ENCODE results near the gene ASB10.

Gene ASB10

GRCh38 chr7:151186640-151187408 lies at the start of gene ASB10:
ASB10 (minus strand) TSS chr7:151187250; CDS start chr7:151187130, 120 bp downstream.
- no peak for DNase-seq

DNA sequence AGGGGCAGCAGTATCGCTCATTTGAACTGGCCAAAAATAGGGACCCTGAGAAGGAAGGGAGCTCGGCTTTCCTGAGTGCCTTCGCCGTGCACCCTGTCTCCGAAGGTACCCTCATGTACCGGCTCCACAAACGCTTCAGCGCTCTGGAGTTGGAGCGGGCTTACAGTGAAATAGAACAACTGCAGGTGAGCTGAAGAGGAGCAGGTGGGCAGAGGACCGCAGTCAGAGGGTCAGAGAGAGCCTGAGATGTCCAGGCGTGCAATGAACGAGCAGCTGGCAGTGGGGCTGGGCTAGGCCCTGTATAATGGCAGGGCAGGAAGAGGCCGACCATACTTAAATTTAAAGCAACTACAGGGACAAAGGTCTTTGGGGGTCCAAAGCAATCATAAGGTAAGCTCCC lies 49.4 kb upstream of the ASB10 start:
- DNase-seq: no peak

GRCh38 chr7:151235091-151235787 lies 48.2 kb upstream of the ASB10 start:
- no peak for DNase-seq

DNA sequence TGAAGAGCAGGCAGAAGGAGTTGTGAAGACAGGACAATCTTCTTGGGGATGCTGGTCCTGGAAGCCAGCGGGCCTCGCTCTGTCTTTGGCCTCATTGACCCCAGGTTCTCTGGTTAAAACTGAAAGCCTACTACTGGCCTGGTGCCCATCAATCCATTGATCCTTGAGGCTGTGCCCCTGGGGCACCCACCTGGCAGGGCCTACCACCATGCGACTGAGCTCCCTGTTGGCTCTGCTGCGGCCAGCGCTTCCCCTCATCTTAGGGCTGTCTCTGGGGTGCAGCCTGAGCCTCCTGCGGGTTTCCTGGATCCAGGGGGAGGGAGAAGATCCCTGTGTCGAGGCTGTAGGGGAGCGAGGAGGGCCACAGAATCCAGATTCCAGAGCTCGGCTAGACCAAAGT lies 46.8 kb upstream of the ASB10 start:
- DNase-seq: no peak

DNA sequence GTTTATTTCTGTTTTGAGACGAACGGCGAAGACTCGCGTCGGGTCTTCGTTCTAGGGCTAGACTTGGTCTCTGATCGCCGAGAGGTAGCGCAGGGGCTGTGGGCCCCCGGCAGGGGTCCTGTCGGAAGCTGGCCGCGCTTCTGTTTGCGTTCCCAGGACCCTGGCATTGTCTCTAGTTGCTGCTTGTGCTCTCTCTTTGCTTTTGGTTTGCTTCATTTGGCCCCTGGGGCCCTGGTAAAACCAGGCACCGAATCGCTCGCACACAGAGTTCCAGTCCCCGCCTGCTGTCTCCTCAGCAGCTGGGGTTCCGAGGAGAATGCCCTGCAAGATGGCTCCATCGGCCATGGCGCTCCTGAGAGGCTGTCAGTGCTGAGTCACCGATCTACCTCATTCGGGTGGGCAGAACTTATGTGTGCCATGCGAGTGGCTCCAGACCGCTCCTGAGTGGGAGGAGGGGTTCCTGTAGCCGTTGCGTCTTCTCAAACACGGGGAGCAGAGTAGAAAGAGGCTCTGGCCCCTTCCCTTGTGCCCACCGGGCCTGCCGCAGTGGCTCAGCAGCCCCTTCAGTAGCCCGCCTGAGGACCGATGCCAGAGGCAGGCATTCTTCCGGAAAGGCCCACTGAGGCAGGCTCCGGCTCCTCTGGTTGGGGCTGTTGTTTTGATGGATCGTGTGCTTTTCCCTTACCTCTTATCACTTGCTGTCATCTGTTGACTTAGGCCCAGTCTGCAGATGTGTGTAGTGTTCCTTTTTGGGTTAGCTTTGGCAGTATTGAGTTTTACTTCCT lies 46.1 kb upstream of the ASB10 start:
- peak; percentile 84 for DNase-seq

- DNase-seq: peak; percentile 90
These were observed 45.3 kb upstream of the ASB10 start, which contains the start of gene CHPF2 for GRCh38 chr7:151232091-151232916. CHPF2 (plus strand) TSS chr7:151232483; CDS start chr7:151234012, 1,529 bp downstream.

- no peak for DNase-seq
These were observed 44.0 kb upstream of the ASB10 start for GRCh38 chr7:151231080-151231479.

GRCh38 chr7:151229249-151229648 lies 42.2 kb upstream of the ASB10 start:
- DNase-seq: no peak

- no peak for DNase-seq
These were observed 41.2 kb upstream of the ASB10 start for GRCh38 chr7:151228024-151228866.

GRCh38 chr7:151226875-151227782 lies 40.1 kb upstream of the ASB10 start, which contains the start of gene ABCF2:
ABCF2 (minus strand) TSS chr7:151227205; CDS start chr7:151226458, 747 bp downstream.
- DNase-seq: peak; percentile 96

- DNase-seq: no peak
These were observed 39.5 kb upstream of the ASB10 start for GRCh38 chr7:151226560-151226874.

DNA sequence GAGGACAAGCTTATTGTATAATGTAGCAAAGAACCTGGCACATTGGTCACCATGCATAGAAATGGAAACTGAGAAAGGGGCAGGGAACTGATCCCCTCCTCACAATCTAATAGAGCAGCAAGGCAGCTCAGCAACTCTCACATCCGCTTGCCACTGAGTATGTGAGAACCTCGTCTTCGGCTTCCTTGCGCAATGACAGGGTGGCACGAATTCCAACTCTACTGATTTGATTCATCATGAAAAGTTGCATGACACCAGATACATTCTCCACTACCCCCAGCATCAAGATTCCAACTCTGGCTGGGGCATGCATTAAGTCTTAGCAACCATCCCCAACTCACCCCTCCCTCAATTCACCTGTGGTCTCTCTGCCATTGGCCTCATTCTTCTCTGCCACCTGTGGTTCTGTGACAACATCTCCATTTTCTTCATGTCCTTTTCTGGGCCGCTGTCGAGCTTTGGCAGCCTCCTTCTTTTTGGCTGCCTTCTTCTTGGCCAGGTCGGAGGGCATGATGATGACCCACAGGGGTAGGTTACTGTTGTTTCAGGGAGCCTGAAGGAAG lies 39.0 kb upstream of the ASB10 start:
- DNase-seq: no peak

DNA sequence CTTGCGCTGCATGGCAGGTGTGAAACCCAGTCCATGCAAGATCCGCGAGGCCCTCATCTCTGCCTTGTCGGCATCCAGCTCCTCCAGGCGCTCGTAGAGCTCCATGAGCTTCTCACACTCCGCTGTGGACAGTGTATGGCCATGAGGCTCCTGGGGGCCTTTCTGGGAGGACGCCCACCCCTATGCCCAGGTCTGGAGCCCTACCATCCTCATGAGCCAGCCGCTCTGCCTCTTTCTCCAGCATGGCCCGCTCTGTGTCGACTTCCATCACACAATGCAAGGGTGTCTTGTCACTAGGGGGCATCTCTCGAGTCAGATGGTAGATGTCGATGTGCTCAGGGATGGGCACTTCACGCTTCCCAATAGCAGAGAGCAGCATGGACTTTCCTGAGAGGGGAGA lies 36.7 kb upstream of the ASB10 start:
- DNase-seq: no peak

DNA sequence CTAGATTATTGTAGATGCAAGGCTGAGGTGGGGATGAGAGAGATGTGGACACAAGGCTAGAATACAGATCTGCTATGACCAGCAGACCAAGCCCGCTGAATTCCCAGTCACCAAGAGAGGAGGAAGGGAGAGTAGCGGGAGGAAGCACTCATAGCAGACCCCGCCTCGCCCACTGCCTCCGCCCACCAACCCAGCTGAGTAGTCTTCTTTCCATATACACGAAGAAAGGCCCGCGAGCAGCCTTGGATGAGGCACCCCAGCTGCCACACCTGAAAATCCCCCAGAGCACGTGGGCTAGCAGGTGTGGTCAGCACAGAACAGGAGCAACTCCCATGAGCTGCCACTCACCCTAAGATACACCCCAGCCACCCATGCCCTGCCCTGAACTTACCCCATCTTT lies 31.1 kb upstream of the ASB10 start:
- DNase-seq: no peak

DNA sequence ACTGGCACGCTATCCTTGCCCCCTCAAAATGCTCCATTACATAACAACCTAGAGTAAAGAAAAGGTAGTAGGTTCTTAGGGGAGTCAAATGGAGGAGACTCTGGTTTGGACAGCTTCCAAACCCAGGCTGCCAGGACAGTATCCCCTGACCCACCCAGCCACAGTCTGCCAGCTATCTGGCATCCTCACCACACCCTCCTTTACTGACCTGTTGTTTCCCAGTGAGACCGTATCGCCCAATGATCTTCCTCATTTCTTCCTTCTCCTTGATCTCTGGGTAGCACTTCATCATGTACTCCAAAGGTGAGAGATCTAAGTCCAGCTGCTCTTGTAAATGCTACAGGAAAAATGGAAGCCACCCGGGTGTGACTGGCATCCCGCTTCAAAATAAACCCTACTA lies 28.3 kb upstream of the ASB10 start:
- no peak for DNase-seq

DNA sequence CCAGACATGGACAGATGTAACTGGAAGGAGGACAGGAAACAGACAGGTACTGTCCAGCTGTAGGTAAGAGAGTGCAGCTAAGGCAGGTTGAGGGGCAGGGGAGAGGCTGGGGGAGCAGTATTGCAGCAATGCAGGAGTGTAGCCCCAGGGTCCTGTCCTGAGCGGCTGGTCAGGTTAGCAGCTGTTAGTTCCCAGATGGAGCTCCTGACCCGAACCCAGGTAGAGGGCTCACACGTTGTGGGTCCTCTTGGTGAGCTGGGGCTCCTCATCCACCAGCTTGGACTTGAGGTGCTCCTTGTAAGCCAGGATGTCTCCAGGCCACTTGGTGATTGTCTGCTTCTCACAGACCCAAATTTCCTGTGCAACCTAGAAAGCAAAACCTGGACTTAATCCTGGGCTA lies 26.8 kb upstream of the ASB10 start:
- no peak for DNase-seq

DNA sequence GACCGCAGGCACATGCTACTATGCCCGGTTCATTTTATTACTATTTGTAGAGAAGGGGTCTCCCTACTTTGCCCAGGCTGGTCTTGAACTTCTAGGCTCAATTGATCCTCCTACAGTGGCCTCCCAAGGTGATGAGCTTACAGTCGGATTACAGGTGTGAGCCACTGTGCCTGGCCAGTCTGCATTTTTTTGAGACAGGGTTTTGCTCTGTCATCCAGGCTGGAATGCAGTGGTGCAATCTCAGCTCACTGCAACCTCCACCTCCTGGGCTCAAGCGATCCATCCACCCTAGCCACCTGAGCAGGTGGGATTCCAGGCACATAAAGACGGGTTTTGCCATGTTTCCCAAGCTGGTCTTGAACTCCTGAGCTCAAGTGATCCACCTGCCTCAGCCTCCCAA lies 25.6 kb upstream of the ASB10 start:
- DNase-seq: no peak

- DNase-seq: no peak
These were observed 24.2 kb upstream of the ASB10 start for GRCh38 chr7:151211155-151211772.

GRCh38 chr7:151210087-151210854 lies 23.2 kb upstream of the ASB10 start, which contains the start of gene H2BK1:
H2BK1 (minus strand) TSS chr7:151210488; CDS start chr7:151210318, 170 bp downstream.
- no peak for DNase-seq

All from stimulated activated naive CD4-positive, alpha-beta T cell treated with Interleukin-2 at 50 U/mL for 16 hours (primary cell).